Osteocyte (in vitro differentiated cells): ENCODE measurements around the gene SLC43A3. TPM values are rescaled to one million over a fixed set of nuclear protein-coding genes. Genes with fewer than 3 reads are reported as not detected.
A peak's percentile ranks its signal among the peaks of the same experiment; 100 is the strongest.

Experiments
- DNase-seq: peaks from one replicate; pipeline ENCODE4 v3.0.0; 2021; ENCODE audit warnings: mixed read lengths; ENCODE audit not compliant: unreplicated experiment; ENCODE audit errors: extremely low spot score
- H3K27ac Mint-ChIP-seq: one replicate; pipeline ENCODE4 v1.8.0; 2021; ENCODE audit warnings: mild to moderate bottlenecking, mixed read lengths; ENCODE audit not compliant: unreplicated experiment
- H3K27me3 Mint-ChIP-seq: one replicate; pipeline ENCODE4 v1.8.0; 2021; ENCODE audit warnings: mixed read lengths; ENCODE audit not compliant: unreplicated experiment
- H3K36me3 Mint-ChIP-seq: one replicate; pipeline ENCODE4 v1.8.0; 2021; ENCODE audit warnings: mixed read lengths; ENCODE audit not compliant: unreplicated experiment
- H3K4me1 Mint-ChIP-seq: one replicate; pipeline ENCODE4 v1.8.0; 2021; ENCODE audit warnings: mixed read lengths; ENCODE audit not compliant: unreplicated experiment
- H3K4me3 Mint-ChIP-seq: one replicate; pipeline ENCODE4 v1.8.0; 2021; ENCODE audit warnings: mild to moderate bottlenecking, moderate library complexity, mixed read lengths; ENCODE audit not compliant: unreplicated experiment
- H3K9me3 Mint-ChIP-seq: one replicate; pipeline ENCODE4 v1.8.0; 2021; ENCODE audit warnings: mixed read lengths; ENCODE audit not compliant: unreplicated experiment
- CTCF ChIP-seq: fragments of 200-600 bp; sonication (generic); IDR thresholded peaks from 2 replicates; pipeline ENCODE4 v1.5.0; 2021; ENCODE audit warnings: antibody characterized with exemption, mild to moderate bottlenecking, moderate library complexity
- total RNA-seq: library from RNA; stranded (reverse); gene quantifications from 2 replicates; pipeline ENCODE4 v1.2.1, GENCODE V29; 2021

The SLC43A3 gene
- total RNA-seq, 1 donor from 2014 or later = 14.9 TPM

GRCh38 chr11:57390535-57390934 is 36.4 kb downstream of the SLC43A3 start, which contains the start of gene PRG2:
Gene PRG2, minus strand, starts transcription at chr11:57390650. Its CDS starts 706 bp downstream, at chr11:57389944.
- DNase-seq = no peak
- peaks cover 18% of the 10 kb centered on the region for H3K4me1 Mint-ChIP-seq
- H3K36me3 Mint-ChIP-seq = no peaks in the 10 kb centered on the region
- peaks cover 55% of the 10 kb centered on the region for H3K27me3 Mint-ChIP-seq
- H3K9me3 Mint-ChIP-seq = no peaks in the 10 kb centered on the region
- TF ChIP-seq CTCF = no peak
- H3K4me3 Mint-ChIP-seq = no peak within 1 kb of the TSS
- H3K27ac Mint-ChIP-seq = no peak within 1 kb of the TSS

- Mint-ChIP-seq H3K27ac (no peak overlapping the region), H3K4me3 (no peak overlapping the region), H3K36me3 (no peaks in the 10 kb centered on the region), H3K27me3 (peaks cover 50% of the 10 kb centered on the region), H3K9me3 (no peaks in the 10 kb centered on the region), H3K4me1 (peaks cover 20% of the 10 kb centered on the region)
- TF ChIP-seq CTCF = no peak
- no peak for DNase-seq
Observed at GRCh38 chr11:57387289-57388030, 39.5 kb downstream of the SLC43A3 start.

- Mint-ChIP-seq H3K27me3 (peaks cover 50% of the 10 kb centered on the region), H3K4me1 (peaks cover 20% of the 10 kb centered on the region), H3K27ac (peak overlapping the region; percentile 68), H3K36me3 (no peaks in the 10 kb centered on the region), H3K4me3 (no peak overlapping the region), H3K9me3 (no peaks in the 10 kb centered on the region)
- TF ChIP-seq CTCF = no peak
- no peak for DNase-seq
Observed at GRCh38 chr11:57386178-57386940, 40.6 kb downstream of the SLC43A3 start.

GRCh38 chr11:57380975-57381374 is 45.9 kb downstream of the SLC43A3 start, which contains the start of gene PRG3:
Gene PRG3, minus strand, starts transcription at chr11:57381150. Its CDS starts 442 bp downstream, at chr11:57380708.
- H3K4me3 Mint-ChIP-seq = no peak within 1 kb of the TSS
- no peak within 1 kb of the TSS for H3K27ac Mint-ChIP-seq
- H3K9me3 Mint-ChIP-seq = peaks cover 3% of the 10 kb centered on the region
- no peak for TF ChIP-seq CTCF
- H3K4me1 Mint-ChIP-seq = peaks cover 7% of the 10 kb centered on the region
- H3K27me3 Mint-ChIP-seq = peaks cover 32% of the 10 kb centered on the region
- H3K36me3 Mint-ChIP-seq = no peaks in the 10 kb centered on the region
- no peak for DNase-seq

GRCh38 chr11:57379732-57380131 is 47.2 kb downstream of the SLC43A3 start:
- TF ChIP-seq CTCF = no peak
- no peaks in the 10 kb centered on the region for H3K36me3 Mint-ChIP-seq
- H3K27me3 Mint-ChIP-seq = peaks cover 25% of the 10 kb centered on the region
- H3K9me3 Mint-ChIP-seq = peaks cover 3% of the 10 kb centered on the region
- DNase-seq = no peak
- no peaks in the 10 kb centered on the region for H3K4me1 Mint-ChIP-seq
- no peak overlapping the region for H3K27ac Mint-ChIP-seq
- H3K4me3 Mint-ChIP-seq = no peak overlapping the region
